ENCODE results near the gene CDH4. TPM values are rescaled to one million over a fixed set of nuclear protein-coding genes. Genes with fewer than 3 reads are reported as not detected.

The CDH4 gene
- total RNA-seq, 1 experiment from 2014 or later: not detected

GRCh38 chr20:61380545-61380915, 128.5 kb downstream of the CDH4 start:
- no peaks in the 10 kb centered on the region for H3K79me2 ChIP-seq (ENCODE audit: low read depth)
- TF ChIP-seq EZH2 (IDR thresholded peaks at IDR 0.05; ENCODE audit: low read depth) (no peak), CTCF (conservative IDR thresholded peaks at IDR 0.05) (no peak)
- no TSS peak for BruUV-seq (replicated peaks)
- intact Hi-C loops (cut with micrococcal nuclease; ENCODE audit: unreplicated experiment): no loop called here
- ChIA-PET POLR2A (ENCODE audit: unreplicated experiment) (no interaction called here), CTCF (no interaction called here)
- no peak overlapping the region for H3K27ac ChIP-seq
- no peaks in the 10 kb centered on the region for H3K4me1 ChIP-seq (replicated peaks; ENCODE audit: insufficient read depth)
- no peak overlapping the region for H3K4me3 ChIP-seq
- no peaks in the 10 kb centered on the region for H3F3A ChIP-seq (ENCODE audit: insufficient read depth, low read depth)
- H3K27me3 ChIP-seq (ENCODE audit: insufficient read depth, low read depth): peaks cover 66% of the 10 kb centered on the region
- H3K9me3 ChIP-seq (ENCODE audit: insufficient read depth, low read depth): no peaks in the 10 kb centered on the region
- H2AFZ ChIP-seq: no peak overlapping the region
- DNase-seq: no peak
- no peaks in the 10 kb centered on the region for H3K36me3 ChIP-seq (ENCODE audit: low read depth)
- no peaks in the 10 kb centered on the region for H4K20me1 ChIP-seq (ENCODE audit: insufficient read depth)
- H3K9me2 ChIP-seq (ENCODE audit: insufficient read depth): no peaks in the 10 kb centered on the region
- no peak overlapping the region for H3K4me2 ChIP-seq

GRCh38 chr20:61382194-61382593, 130.1 kb downstream of the CDH4 start:
- TF ChIP-seq CTCF (conservative IDR thresholded peaks at IDR 0.05): no peak
- no peak for TF ChIP-seq EZH2 (IDR thresholded peaks at IDR 0.05; ENCODE audit: low read depth)
- no peaks in the 10 kb centered on the region for H3K79me2 ChIP-seq (ENCODE audit: low read depth)
- H3K27me3 ChIP-seq (ENCODE audit: insufficient read depth, low read depth): peaks cover 79% of the 10 kb centered on the region
- intact Hi-C loops (cut with micrococcal nuclease; ENCODE audit: unreplicated experiment): no loop called here
- no TSS peak for BruUV-seq (replicated peaks)
- no peaks in the 10 kb centered on the region for H3K9me3 ChIP-seq (ENCODE audit: insufficient read depth, low read depth)
- no peak for DNase-seq
- ChIA-PET CTCF (no interaction called here), POLR2A (ENCODE audit: unreplicated experiment) (no interaction called here)
- H3K4me2 ChIP-seq: no peak overlapping the region
- H3K27ac ChIP-seq: no peak overlapping the region
- no peak overlapping the region for H2AFZ ChIP-seq
- H4K20me1 ChIP-seq (ENCODE audit: insufficient read depth): no peaks in the 10 kb centered on the region
- no peaks in the 10 kb centered on the region for H3K9me2 ChIP-seq (ENCODE audit: insufficient read depth)
- H3K4me3 ChIP-seq: no peak overlapping the region
- H3K36me3 ChIP-seq (ENCODE audit: low read depth): no peaks in the 10 kb centered on the region
- H3K4me1 ChIP-seq (replicated peaks; ENCODE audit: insufficient read depth): no peaks in the 10 kb centered on the region
- no peaks in the 10 kb centered on the region for H3F3A ChIP-seq (ENCODE audit: insufficient read depth, low read depth)

GRCh38 chr20:61385296-61385695, 133.2 kb downstream of the CDH4 start:
- CTCF ChIA-PET: no interaction called here
- no peaks in the 10 kb centered on the region for H3K36me3 ChIP-seq (ENCODE audit: low read depth)
- H3K4me1 ChIP-seq (replicated peaks; ENCODE audit: insufficient read depth): no peaks in the 10 kb centered on the region
- no peak overlapping the region for H3K4me3 ChIP-seq
- H3K27ac ChIP-seq: no peak overlapping the region
- no peaks in the 10 kb centered on the region for H3K79me2 ChIP-seq (ENCODE audit: low read depth)
- H3K27me3 ChIP-seq (ENCODE audit: insufficient read depth, low read depth): peaks cover 69% of the 10 kb centered on the region
- H4K20me1 ChIP-seq (ENCODE audit: insufficient read depth): no peaks in the 10 kb centered on the region
- intact Hi-C loops (cut with micrococcal nuclease; ENCODE audit: unreplicated experiment): no loop called here
- no peaks in the 10 kb centered on the region for H3K9me3 ChIP-seq (ENCODE audit: insufficient read depth, low read depth)
- BruUV-seq (replicated peaks): no TSS peak
- H3K9me2 ChIP-seq (ENCODE audit: insufficient read depth): no peaks in the 10 kb centered on the region
- H2AFZ ChIP-seq: no peak overlapping the region
- POLR2A ChIA-PET (ENCODE audit: unreplicated experiment): no interaction called here
- no peak for DNase-seq
- H3K4me2 ChIP-seq: no peak overlapping the region
- H3F3A ChIP-seq (ENCODE audit: insufficient read depth, low read depth): no peaks in the 10 kb centered on the region
- TF ChIP-seq EZH2 (IDR thresholded peaks at IDR 0.05; ENCODE audit: low read depth) (no peak), CTCF (conservative IDR thresholded peaks at IDR 0.05) (no peak)
